Measurements from ENCODE around the gene ZW10. TPM values are rescaled to one million over a fixed set of nuclear protein-coding genes. Genes with fewer than 3 reads are reported as not detected.

ZW10 gene
- polyA plus RNA-seq, 1 donor from 2014 or later: 20.8 TPM

- H4K20me1 ChIP-seq (ENCODE audit: insufficient read depth): no peaks in the 10 kb centered on the region
- H3F3A ChIP-seq (ENCODE audit: insufficient read depth, low read length, poor library complexity, severe bottlenecking): no peaks in the 10 kb centered on the region
- TF ChIP-seq SMC3 (conservative IDR thresholded peaks at IDR 0.05; ENCODE audit: poor library complexity) (no peak), RAD21 (conservative IDR thresholded peaks at IDR 0.05) (no peak), EZH2 (IDR thresholded peaks at IDR 0.05; ENCODE audit: borderline replicate concordance, insufficient read depth, low read length, poor library complexity, severe bottlenecking) (no peak), MXI1 (conservative IDR thresholded peaks at IDR 0.05; ENCODE audit: poor library complexity, severe bottlenecking) (no peak), TAF1 (IDR thresholded peaks at IDR 0.05; ENCODE audit: low read depth) (no peak), POLR2AphosphoS5 (IDR thresholded peaks at IDR 0.05) (no peak), CTCF (IDR thresholded peaks at IDR 0.05; ENCODE audit: poor library complexity, severe bottlenecking) (no peak), REST (IDR thresholded peaks at IDR 0.05; ENCODE audit: borderline replicate concordance) (no peak), EP300 (conservative IDR thresholded peaks at IDR 0.05; ENCODE audit: poor library complexity, severe bottlenecking) (no peak)
- H2AFZ ChIP-seq (ENCODE audit: low read depth, low read length): no peak overlapping the region
- H3K27ac ChIP-seq (ENCODE audit: low read length): no peak overlapping the region
- H3K36me3 ChIP-seq (ENCODE audit: insufficient read depth, low read length): no peaks in the 10 kb centered on the region
- no peak overlapping the region for H3K4me2 ChIP-seq (ENCODE audit: low read length)
- H3K9ac ChIP-seq (ENCODE audit: low read length): no peak overlapping the region
- no peak overlapping the region for H3K4me3 ChIP-seq (ENCODE audit: low read length)
- no peaks in the 10 kb centered on the region for H3K9me3 ChIP-seq (ENCODE audit: low read length)
- no peaks in the 10 kb centered on the region for H3K9me2 ChIP-seq (ENCODE audit: insufficient read depth, low read length)
- no peaks in the 10 kb centered on the region for H3K27me3 ChIP-seq (ENCODE audit: insufficient read depth, low read depth, low read length)
- H3K79me2 ChIP-seq (replicated peaks; ENCODE audit: insufficient read depth, low read length): no peaks in the 10 kb centered on the region
These were observed 72.0 kb downstream of the ZW10 start for GRCh38 chr11:113701491-113701890.

- TF ChIP-seq MXI1 (conservative IDR thresholded peaks at IDR 0.05; ENCODE audit: poor library complexity, severe bottlenecking) (no peak), EP300 (conservative IDR thresholded peaks at IDR 0.05; ENCODE audit: poor library complexity, severe bottlenecking) (no peak), RAD21 (conservative IDR thresholded peaks at IDR 0.05) (no peak), SMC3 (conservative IDR thresholded peaks at IDR 0.05; ENCODE audit: poor library complexity) (no peak), CTCF (IDR thresholded peaks at IDR 0.05; ENCODE audit: poor library complexity, severe bottlenecking) (no peak)
- Histone ChIP-seq H3K9me2 (ENCODE audit: insufficient read depth, low read length) (no peaks in the 10 kb centered on the region), H2AFZ (ENCODE audit: low read depth, low read length) (no peak overlapping the region), H3K9me3 (ENCODE audit: low read length) (no peaks in the 10 kb centered on the region), H4K20me1 (ENCODE audit: insufficient read depth) (no peaks in the 10 kb centered on the region), H3K27ac (ENCODE audit: low read length) (no peak overlapping the region), H3K4me3 (ENCODE audit: low read length) (no peak overlapping the region), H3K79me2 (replicated peaks; ENCODE audit: insufficient read depth, low read length) (no peaks in the 10 kb centered on the region), H3F3A (ENCODE audit: insufficient read depth, low read length, poor library complexity, severe bottlenecking) (no peaks in the 10 kb centered on the region), H3K27me3 (ENCODE audit: insufficient read depth, low read depth, low read length) (no peaks in the 10 kb centered on the region), H3K36me3 (ENCODE audit: insufficient read depth, low read length) (no peaks in the 10 kb centered on the region), H3K4me2 (ENCODE audit: low read length) (no peak overlapping the region), H3K9ac (ENCODE audit: low read length) (no peak overlapping the region)
These were observed 75.0 kb downstream of the ZW10 start for GRCh38 chr11:113698515-113698914.
